GM18861 (cell line): Measurements from ENCODE around the gene NASP.

Experiments
- ATAC-seq: cut with Tn5 transposase; IDR thresholded peaks from one replicate; pipeline ENCODE4 v1.9.1; 2021; ENCODE audit not compliant: unreplicated experiment

The NASP gene, protein sequence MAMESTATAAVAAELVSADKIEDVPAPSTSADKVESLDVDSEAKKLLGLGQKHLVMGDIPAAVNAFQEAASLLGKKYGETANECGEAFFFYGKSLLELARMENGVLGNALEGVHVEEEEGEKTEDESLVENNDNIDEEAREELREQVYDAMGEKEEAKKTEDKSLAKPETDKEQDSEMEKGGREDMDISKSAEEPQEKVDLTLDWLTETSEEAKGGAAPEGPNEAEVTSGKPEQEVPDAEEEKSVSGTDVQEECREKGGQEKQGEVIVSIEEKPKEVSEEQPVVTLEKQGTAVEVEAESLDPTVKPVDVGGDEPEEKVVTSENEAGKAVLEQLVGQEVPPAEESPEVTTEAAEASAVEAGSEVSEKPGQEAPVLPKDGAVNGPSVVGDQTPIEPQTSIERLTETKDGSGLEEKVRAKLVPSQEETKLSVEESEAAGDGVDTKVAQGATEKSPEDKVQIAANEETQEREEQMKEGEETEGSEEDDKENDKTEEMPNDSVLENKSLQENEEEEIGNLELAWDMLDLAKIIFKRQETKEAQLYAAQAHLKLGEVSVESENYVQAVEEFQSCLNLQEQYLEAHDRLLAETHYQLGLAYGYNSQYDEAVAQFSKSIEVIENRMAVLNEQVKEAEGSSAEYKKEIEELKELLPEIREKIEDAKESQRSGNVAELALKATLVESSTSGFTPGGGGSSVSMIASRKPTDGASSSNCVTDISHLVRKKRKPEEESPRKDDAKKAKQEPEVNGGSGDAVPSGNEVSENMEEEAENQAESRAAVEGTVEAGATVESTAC

DNA sequence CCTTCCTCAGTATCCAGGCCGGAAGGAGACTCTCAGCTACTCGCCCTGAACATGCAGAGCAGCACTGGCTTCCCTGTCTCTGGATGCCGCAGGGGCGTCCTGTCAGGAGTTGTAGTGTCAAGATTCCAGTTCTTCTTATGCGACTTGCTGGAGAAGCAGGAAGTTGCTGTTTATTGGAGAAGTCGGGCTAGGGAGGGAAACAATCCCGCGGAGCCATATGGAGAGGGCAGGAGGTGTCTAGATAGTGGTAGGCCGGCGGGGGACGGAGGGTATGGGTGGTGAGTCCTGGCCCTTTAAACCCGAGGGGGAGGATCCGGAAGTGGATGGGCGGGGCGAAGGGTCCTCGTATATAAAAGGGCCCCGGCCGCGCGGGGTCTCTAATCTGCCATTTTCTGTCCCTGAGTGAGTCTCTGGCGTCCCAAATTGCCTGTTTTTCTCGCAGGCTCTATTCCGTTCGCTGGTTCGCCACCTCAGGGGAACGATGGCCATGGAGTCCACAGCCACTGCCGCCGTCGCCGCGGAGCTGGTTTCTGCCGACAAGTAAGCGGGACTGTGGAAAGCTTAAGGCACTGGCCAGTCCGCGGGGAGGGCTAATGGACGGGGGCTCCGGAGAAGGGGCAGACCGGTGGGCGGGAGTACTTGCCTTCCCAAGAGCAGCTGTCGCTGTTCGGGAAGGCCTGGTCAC, at the start of gene NASP:
TSS of gene NASP (plus strand) at position 376 of the 685 bp plus-strand sequence. CDS start at position 482, 106 bp downstream.
- peak; percentile 23 for ATAC-seq

DNA sequence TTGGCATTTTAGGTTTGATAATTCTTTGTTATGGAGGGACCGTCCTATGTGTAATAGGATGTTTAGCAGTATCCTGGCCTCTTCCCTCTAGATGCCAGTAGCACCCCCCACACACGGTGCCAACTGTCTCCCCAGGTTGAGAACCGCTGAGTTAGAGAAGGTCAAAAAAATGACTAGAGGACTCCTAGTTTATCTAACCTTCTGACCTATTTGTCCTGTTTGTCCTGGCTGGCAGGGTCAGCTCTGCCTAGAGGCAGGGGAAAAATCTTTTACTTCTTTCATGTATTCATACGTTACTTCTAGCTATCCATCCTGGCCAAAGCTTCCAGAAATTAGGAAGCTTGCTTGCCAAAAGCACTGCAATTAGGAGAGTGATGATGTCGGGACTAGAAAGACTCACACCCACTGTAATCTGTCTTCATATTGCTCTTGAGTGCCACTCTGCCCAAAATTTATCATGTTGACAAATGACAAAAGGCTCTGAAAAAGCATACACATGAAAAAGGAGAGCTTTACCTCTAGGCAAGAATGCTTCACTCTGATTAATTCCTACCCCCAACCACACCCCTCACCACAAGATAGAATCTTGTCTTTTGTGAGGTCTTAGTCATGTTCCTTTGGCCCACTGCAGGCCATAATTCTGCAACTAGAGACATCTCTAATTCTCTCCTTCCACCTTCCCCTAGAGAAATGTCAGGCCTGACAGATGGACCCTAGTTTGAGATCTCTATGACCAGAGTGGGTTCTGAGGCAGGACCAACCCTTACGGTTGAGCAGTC, 47.7 kb upstream of the NASP start:
- ATAC-seq, result no peak

DNA sequence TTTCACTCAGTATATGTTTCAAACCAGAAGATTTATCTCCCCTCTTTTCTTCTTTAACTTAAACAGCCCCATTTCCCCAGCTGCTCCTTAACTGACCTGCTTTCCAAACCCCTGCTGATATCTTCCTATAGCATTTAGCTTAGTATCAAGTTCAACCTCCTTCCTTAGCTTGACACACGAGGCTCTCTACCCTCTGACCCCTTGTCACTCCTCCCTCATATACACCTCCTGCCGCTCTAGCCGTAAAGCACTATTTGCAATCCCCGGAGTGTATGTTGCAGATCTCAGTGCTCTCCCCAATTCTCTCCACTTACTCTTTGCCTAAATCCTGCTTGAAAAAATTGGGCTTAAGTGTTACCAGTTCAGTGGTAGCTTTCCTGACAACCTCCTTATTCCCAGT, 47.0 kb upstream of the NASP start:
- ATAC-seq, result no peak

DNA sequence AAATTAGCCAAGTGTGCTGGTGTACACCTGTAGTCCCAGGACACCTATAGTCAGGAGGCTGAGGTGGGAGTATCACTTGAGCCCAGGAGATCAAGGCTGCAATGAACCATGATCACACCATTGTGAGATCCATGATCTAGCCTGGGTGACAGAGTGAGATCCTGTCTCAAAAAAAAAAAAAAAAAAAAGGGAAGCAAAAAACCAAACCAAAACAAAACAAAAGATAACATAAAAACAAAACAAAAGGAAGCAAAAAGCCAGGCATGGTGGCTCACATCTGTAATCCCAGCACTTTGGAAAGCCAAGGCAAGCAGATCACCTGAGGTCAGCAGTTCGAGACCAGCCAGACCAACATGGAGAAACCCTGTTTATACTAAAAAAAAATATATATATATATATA, 42.6 kb upstream of the NASP start:
- no peak for ATAC-seq

DNA sequence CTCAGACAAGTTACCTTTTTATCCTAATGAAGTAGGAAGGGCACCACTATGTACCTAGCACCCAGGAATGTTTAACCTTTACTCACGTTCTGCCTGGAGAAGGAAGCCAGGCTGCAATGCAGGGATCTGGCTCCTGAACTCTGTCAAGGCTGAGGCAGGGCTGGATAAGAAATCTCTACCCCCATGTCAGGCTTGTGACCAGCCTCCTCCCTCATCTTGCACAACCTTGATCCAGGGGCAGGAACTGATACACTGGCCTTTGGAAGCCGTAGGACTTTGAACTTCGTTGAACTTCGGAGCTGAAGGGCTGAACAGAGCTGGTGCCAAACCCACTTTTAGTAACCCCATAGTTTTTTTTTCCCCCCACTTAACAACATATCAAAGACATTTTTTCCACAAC, 41.2 kb upstream of the NASP start:
- no peak for ATAC-seq

DNA sequence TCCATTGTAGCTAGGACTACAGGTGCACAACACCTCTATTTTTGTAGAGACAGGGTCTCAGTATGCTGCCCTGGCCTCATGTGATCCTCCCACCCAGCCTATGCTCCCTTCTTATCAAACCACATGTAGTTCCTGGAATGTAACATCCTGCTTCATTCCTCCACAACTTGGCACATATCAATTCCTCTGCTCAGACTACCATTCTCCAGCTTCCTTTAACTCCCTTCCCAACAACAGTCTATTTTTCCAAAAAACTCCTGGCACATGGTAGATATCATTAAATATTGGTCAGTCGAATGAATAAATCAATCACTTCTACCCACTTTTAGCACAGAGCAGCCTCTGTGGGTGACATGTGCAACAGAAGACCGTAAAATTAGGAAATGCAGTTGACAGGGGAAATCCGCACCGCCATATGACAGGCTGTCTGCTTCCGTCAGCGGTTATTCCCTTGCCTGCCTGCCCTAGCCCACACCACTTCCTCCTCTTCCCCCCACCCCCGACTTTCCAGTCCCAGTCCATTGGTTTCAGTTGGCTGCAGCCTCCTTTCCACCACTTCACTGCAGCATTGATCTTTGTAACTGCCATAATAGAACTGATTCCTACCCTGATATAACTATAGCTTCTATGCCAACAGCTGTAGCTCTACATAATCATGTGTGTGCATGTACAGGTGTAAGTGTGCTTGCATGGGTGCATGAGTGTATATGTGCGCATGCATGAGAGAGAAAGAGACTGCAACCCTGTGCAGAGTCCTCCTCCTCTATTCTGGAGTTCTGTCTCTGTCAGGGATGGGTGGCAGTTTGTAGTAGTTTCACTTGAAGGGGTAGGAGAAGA, 40.0 kb upstream of the NASP start:
- no peak for ATAC-seq

DNA sequence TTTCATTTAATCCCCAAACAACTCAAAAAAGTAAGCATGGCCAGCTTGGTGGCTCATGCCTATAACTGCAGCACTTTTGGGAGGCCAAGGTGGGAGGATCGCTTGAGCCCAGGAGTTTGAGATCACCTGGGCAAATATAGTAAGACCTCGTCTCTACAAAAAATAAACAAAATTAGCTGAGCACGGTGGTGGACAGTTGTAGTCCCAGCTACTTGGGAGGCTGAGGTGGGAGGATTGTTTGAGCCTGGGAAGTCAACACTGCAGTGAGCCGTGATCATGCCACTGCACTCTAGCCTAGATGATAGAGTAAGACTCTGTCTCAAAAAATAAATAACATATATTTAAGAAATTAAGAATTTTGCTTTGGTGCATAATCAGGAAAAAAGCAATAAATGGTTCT, 39.3 kb upstream of the NASP start:
- no peak for ATAC-seq

DNA sequence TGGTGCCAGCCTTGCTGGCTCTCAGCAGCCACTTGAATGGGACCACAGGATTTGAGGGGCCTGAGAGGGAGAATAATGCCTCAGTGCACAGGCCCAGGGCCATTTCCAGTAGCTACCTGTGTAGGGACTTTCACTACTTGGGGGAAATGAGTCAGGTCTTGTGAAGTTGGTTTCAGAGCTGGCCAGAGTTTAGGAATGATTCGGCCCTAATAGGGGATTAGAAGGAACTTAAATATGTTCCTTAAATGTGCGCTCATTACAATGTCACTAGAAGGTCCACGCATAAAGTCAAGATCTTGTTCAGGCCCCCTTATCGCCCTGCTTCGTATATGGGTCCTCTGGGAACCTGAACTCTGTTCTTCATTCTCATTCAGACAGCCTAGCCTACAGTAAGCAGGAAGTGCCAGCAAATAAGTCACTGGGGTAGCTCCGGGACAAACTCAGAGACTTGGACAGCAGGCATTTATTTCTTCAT, 38.8 kb upstream of the NASP start:
- no peak for ATAC-seq

DNA sequence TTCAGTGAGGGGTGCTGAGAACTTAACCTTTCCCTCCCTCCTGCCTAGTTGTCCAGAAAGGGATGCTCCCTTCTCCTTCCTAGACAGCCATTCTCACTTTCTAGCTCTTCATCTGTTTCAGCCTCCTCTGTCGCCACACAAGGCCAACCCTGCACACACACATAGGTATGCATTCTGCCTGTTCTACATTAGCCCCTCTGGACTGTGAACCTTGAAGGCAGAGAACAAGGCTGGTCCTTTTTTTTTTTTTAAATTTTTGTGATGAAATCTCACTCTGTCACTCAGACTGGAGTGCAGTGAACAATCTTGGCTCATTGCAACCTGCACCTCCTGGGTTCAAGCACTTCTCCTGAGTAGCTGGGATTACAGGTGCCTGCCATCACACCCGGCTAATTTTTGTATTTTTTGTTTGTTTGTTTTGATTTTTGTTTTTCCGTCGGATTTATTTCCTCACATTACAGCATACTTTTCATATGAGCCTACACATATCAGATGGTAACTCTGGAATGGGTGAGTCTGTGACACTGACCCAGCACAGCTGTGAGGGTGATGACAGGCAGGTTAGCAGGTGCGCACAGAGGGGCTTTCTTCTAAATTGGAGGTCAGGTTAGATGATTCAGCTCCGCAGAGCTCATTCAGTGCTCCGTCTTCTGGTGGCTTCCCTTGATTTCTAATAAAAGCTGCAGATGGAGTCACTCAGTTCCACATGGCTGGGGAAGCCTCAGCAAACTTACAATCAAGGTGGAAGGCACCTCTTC, 38.1 kb upstream of the NASP start:
- ATAC-seq, result no peak

DNA sequence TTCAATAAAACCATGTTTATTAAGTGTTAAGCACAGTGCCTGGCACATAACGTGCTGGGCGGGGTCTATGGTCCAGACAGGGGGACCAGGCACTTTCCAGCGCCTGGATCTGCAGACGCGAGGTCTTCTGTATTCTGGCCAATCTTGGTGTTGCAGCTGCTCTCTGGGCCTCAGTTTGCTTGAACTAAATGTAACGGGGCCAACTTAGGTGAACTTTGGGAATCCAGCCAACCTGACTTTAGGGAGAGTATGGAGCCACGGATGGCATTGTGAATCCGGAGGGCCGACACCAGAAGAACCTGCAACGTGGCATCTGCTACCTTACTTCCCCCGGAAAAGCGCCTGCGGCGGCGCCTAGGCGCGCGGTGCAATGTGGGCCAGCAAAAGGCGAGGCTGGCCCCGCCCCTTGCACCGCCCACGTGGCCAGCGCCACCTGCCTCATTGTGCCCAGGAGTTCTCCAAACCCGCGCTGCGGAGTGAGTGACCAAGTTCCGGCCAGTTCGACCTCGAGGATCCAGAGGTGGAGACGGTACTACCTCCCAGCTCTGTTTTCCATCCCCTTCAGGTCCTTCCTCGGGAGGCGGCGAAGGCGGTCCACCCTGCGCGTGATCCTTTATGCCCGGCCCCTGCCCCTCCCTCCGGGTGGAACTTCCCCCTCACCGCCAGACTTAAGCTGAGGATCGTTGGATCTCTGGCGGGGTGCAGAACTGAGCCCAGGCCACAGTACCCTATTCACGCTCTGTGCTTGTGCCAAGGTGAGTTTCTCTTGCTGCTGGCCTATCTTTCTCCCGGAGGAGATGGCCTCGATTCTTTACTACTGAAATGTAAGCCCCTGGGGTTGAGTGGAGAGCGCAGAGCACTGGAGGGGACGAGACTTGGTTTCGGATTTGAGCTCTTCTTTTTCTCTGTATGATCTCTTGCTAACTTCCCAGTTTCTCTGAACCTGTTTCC, 33.2 kb upstream of the NASP start, which contains the start of gene AKR1A1:
TSS of gene AKR1A1 (plus strand) at position 426 of the 951 bp plus-strand sequence. CDS start 10,969 bp downstream, outside the sequence.
- peak; percentile 75 for ATAC-seq

DNA sequence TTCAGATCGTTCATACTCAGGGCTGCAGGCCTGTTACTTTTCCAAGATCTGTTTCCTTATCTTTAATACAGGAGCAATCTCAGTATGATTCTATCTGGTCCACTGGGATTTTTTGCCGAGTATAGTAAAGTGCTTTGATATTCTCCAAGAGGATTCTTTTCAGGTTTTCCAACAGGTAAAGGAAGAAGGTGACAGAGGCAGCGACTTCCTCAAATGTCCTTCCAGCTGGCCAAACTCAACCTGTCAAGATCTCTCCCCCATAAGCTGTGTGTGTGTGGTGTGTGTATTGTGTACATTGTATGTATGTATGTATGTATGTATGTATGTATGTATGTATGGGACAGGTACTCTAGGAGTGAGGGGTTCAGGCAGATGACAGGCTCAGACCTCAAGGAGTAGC, 32.2 kb upstream of the NASP start:
- ATAC-seq, result no peak

DNA sequence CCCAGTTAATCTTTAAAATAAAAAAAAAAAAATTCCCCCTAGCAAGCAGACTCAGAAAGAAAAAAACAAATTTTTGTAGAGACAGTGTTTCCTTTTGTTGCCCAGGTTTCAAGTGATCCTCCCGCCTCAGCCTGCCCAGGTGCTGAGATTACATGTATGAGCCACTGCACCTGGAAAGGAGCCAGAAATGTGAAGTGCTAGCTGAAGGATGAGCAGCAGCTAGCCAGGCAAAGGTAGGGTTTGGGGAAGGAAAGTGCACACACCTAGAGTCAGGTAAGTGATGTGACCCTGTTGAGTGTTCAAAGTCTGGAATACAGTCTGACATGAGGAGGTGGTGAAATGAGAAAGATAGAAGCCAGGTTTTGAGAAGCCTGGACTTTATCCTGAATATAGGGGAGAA, 31.5 kb upstream of the NASP start:
- no peak for ATAC-seq

DNA sequence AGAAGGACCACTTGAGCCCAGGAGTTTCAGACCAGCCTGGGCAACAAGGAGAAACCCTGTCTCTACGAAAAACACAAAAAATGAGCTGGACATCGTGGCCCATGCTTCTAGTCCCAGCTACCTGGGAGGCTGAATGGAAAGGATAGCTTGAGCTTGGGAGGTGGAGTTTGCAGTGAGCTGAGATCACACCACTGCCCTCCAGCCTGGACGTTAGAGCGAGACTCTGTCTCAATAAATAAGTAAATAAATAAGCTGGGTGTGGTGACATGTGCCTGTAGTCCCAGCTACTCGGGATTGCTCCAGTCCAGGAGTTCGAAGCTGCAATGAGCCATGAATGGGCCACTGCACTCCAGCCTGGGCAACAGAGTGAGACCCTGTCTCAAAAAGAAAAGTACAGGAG, 29.6 kb upstream of the NASP start:
- no peak for ATAC-seq

DNA sequence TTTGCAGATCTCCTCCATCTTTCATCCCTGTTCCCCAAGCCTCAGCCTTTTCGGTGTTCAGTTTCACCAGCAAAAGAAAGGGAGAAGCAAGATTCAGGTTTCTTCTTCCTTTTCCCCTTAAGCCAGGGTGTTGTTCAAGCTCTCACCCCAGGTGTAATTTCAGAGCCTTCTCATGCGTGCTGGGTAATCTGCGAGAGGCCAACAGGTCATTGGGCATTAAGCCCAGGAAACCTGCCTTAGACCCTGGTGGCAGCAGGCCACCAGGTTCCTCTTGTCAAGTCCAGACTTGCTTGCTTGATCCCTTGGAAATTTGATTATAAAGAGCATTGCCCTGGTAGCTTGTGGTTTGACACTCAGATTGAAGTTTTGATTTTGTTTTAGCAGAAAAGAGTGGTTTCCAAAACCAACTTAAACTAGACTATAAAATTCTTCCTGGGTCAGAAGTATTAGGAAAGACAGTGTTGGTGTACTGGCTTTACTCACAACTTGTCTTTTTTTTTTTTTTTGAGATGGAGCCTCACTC, 26.4 kb upstream of the NASP start:
- ATAC-seq, result no peak

DNA sequence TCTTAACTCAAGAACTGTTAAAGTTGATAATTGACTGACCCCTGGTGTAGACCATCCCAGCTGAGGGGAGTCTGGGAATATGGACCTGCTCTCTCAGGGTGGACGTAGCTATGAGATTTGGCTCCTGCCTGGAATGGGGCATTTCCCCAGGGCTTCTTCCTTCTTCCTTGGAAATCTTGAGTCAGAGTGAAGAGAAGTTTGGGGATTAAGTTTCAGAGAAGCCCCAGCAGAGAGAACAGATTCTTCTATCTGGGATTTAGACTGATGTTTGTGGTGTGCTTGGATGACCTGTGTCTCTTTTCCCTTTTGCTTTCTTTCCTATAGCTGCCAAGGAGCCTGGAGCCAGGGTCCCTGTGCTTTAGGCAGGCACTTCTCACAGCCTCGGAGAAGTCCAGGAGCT, 20.0 kb upstream of the NASP start:
- no peak for ATAC-seq

DNA sequence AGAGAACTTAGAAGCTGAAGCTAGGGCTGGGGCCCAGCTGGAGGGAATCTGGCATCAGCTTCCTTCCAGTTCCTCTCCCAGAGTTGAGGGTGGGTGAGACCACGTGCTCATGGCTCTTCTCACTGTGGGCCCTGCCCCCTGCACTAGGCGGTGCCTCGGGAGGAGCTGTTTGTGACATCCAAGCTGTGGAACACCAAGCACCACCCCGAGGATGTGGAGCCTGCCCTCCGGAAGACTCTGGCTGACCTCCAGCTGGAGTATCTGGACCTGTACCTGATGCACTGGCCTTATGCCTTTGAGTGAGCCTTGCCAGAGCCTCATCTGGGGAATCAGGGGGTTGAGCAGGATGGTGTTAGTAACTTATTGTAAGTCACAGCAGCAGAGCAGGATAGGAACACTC, 17.1 kb upstream of the NASP start:
- no peak for ATAC-seq

DNA sequence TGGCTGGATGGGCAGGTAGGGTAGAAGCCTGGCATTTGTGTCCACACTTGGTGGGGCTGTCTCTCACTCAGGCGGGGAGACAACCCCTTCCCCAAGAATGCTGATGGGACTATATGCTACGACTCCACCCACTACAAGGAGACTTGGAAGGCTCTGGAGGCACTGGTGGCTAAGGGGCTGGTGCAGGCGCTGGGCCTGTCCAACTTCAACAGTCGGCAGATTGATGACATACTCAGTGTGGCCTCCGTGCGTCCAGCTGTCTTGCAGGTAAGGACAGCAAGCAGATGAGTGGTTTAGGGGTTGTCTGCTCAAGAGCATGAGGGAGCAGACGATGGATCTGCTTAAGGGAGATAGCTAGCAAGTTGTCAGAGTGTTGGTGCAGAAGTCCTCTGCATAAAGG, 15.9 kb upstream of the NASP start:
- no peak for ATAC-seq

DNA sequence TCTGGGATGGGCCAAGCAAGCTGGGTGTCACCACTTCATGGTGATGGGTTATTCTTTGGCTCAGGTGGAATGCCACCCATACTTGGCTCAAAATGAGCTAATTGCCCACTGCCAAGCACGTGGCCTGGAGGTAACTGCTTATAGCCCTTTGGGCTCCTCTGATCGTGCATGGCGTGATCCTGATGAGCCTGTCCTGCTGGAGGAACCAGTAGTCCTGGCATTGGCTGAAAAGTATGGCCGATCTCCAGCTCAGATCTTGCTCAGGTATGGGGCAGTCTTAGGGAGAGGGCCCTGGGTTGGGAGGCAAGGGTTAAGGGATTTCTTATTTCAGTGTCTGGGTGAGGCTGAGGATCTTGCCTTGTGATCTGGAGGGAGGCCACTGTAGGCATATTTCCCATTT, 15.4 kb upstream of the NASP start:
- ATAC-seq, result no peak
